Astrocyte (in vitro differentiated cells and primary cell): ENCODE measurements around the gene RAVER1. TPM values are rescaled to one million over a fixed set of nuclear protein-coding genes. Genes with fewer than 3 reads are reported as not detected.

ENCODE experiments used
- DNase-seq: peaks from one replicate; pipeline ENCODE4 v3.0.0-alpha.2; 2010; ENCODE audit warnings: low read depth
- FAIRE-seq: peaks from 2 replicates; lab custom pipeline; 2011; peaks lifted over from hg19 to GRCh38; lab: Jason Lieb, UNC
- H2AFZ ChIP-seq: 2 replicates; pipeline ENCODE4 v1.6.0; 2012; ENCODE audit warnings: low read depth, low read length, inconsistent platforms
- H3K27ac ChIP-seq: 2 replicates; pipeline ENCODE4 v1.5.1; 2011; ENCODE audit warnings: low read depth, low read length, inconsistent platforms
- H3K27me3 ChIP-seq: 2 replicates; pipeline ENCODE4 v1.6.0; 2011; ENCODE audit warnings: low read length, inconsistent platforms; ENCODE audit not compliant: insufficient read depth
- H3K36me3 ChIP-seq: 2 replicates; pipeline ENCODE4 v1.5.1; 2011; ENCODE audit warnings: low read length, inconsistent platforms; ENCODE audit not compliant: insufficient read depth
- H3K4me1 ChIP-seq: 2 replicates; pipeline ENCODE4 v1.5.1; 2011; ENCODE audit warnings: low read length, inconsistent platforms; ENCODE audit not compliant: insufficient read depth
- H3K4me2 ChIP-seq: 2 replicates; pipeline ENCODE4 v1.6.0; 2012; ENCODE audit warnings: low read length, inconsistent platforms
- H3K4me3 ChIP-seq: 2 replicates; pipeline ENCODE4 v1.5.1; 2011; ENCODE audit warnings: low read depth, mild to moderate bottlenecking, low read length, inconsistent platforms; ENCODE audit not compliant: insufficient read depth
- H3K79me2 ChIP-seq: 2 replicates; pipeline ENCODE4 v1.6.0; 2012; ENCODE audit warnings: mild to moderate bottlenecking, low read length, inconsistent platforms; ENCODE audit not compliant: insufficient read depth
- H3K9ac ChIP-seq: 2 replicates; pipeline ENCODE4 v1.6.0; 2012; ENCODE audit warnings: mild to moderate bottlenecking, low read length, inconsistent platforms
- H3K9me3 ChIP-seq: 2 replicates; pipeline ENCODE4 v1.5.1; 2012; ENCODE audit warnings: low read depth, mild to moderate bottlenecking, low read length, inconsistent platforms; ENCODE audit not compliant: insufficient read depth
- H4K20me1 ChIP-seq: 2 replicates; pipeline ENCODE4 v1.6.0; 2012; ENCODE audit warnings: low read length, inconsistent platforms; ENCODE audit not compliant: insufficient read depth
- H3K27ac Mint-ChIP-seq: one replicate; pipeline ENCODE4 v1.8.0; 2021; ENCODE audit warnings: mild to moderate bottlenecking, mixed read lengths; ENCODE audit not compliant: unreplicated experiment
- H3K27me3 Mint-ChIP-seq: one replicate; pipeline ENCODE4 v1.8.0; 2021; ENCODE audit warnings: low read depth, mixed read lengths; ENCODE audit not compliant: unreplicated experiment
- H3K36me3 Mint-ChIP-seq: one replicate; pipeline ENCODE4 v1.8.0; 2021; ENCODE audit warnings: low read depth, mixed read lengths; ENCODE audit not compliant: unreplicated experiment
- H3K4me1 Mint-ChIP-seq: one replicate; pipeline ENCODE4 v1.8.0; 2021; ENCODE audit warnings: low read depth, mixed read lengths; ENCODE audit not compliant: unreplicated experiment
- H3K4me3 Mint-ChIP-seq: one replicate; pipeline ENCODE4 v1.8.0; 2021; ENCODE audit warnings: mild to moderate bottlenecking, moderate library complexity, mixed read lengths; ENCODE audit not compliant: unreplicated experiment
- H3K9me3 Mint-ChIP-seq: one replicate; pipeline ENCODE4 v1.8.0; 2021; ENCODE audit warnings: mild to moderate bottlenecking, mixed read lengths; ENCODE audit not compliant: unreplicated experiment
- EZH2 ChIP-seq: IDR thresholded peaks from 2 replicates; pipeline ENCODE4 v1.6.1; 2012; ENCODE audit warnings: mild to moderate bottlenecking, low read length, inconsistent platforms; ENCODE audit not compliant: insufficient read depth
- total RNA-seq: library from RNA; stranded (reverse); gene quantifications from 2 replicates; pipeline ENCODE4 v1.2.1, GENCODE V29; 2021
- TF ChIP-seq, protein P1 (sequence below): IDR thresholded peaks from 2 replicates; pipeline ENCODE4 v1.5.1; 2011; ENCODE audit warnings: low read depth, mild to moderate bottlenecking, inconsistent platforms, low read length, moderate library complexity; ENCODE audit not compliant: insufficient read depth

The RAVER1 gene
- total RNA-seq, 1 donor from 2014 or later = 29.6 TPM

DNA sequence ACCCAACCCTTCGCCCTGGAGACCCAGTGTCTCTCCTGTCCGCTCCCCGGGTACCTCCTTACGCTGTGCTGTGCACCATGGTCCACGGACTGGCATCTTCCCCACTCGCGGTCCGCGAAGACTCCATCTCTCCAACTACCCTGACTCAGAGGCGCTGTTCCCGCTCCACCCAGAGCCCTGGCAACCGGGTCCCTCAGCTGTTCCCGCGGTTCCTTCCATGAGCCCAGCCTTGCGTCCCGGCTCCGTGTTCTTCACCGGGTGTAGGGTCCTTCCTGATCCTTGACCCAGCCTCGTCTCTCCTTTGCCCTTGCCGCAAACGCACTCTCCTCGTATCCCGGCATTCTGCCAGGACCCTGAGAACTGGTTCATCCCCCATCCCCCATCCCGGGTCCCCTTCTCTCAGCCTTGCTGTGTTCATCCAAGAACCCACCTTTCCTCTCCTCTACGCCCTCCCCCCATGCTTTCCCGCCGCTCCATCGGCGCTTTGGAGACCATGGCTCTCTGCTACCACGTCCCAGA is 42.9 kb downstream of the RAVER1 start:
- Histone ChIP-seq H4K20me1 (peaks cover 16% of the 10 kb centered on the region), H3K4me2 (peak overlapping the region; percentile 82), H3K27me3 (peaks cover 66% of the 10 kb centered on the region), H3K4me3 (no peak overlapping the region), H3K9ac (no peak overlapping the region), H3K27ac (no peak overlapping the region), H2AFZ (peak overlapping the region; percentile 66), H3K4me1 (peaks cover 34% of the 10 kb centered on the region), H3K79me2 (no peaks in the 10 kb centered on the region), H3K36me3 (no peaks in the 10 kb centered on the region), H3K9me3 (peaks cover 7% of the 10 kb centered on the region)
- DNase-seq (no peak), FAIRE-seq (no peak)
- TF ChIP-seq, protein P1, sequence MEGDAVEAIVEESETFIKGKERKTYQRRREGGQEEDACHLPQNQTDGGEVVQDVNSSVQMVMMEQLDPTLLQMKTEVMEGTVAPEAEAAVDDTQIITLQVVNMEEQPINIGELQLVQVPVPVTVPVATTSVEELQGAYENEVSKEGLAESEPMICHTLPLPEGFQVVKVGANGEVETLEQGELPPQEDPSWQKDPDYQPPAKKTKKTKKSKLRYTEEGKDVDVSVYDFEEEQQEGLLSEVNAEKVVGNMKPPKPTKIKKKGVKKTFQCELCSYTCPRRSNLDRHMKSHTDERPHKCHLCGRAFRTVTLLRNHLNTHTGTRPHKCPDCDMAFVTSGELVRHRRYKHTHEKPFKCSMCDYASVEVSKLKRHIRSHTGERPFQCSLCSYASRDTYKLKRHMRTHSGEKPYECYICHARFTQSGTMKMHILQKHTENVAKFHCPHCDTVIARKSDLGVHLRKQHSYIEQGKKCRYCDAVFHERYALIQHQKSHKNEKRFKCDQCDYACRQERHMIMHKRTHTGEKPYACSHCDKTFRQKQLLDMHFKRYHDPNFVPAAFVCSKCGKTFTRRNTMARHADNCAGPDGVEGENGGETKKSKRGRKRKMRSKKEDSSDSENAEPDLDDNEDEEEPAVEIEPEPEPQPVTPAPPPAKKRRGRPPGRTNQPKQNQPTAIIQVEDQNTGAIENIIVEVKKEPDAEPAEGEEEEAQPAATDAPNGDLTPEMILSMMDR = no peak
- no peak for TF ChIP-seq EZH2
- Mint-ChIP-seq H3K27ac (peak overlapping the region; percentile 72), H3K4me3 (peak overlapping the region; percentile 45), H3K9me3 (peaks cover 23% of the 10 kb centered on the region), H3K36me3 (peaks cover 2% of the 10 kb centered on the region), H3K4me1 (peaks cover 5% of the 10 kb centered on the region), H3K27me3 (peaks cover 83% of the 10 kb centered on the region)

DNA sequence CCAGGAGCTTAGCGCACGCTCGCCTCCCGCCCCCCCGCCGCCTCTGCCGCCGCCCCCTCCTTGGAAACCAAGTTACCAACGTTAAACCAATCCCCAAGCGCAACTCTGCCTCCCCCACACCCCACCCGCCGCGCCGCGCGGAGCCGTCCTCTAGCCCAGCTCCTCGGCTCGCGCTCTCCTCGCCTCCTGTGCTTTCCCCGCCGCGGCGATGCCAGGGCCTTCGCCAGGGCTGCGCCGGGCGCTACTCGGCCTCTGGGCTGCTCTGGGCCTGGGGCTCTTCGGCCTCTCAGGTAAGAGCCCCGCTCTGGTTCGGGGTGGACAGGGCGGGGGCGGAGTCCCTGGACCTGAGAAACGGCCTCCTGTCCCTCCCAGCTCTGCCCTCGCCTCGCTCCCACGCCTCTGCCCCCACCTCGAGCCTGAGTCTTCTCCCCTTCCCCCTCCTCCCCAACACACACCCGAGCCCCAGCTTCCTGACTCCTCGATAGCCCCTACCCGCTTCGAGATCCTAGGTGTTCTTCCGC is 43.4 kb downstream of the RAVER1 start, which contains the start of gene ICAM5:
Gene ICAM5, plus strand, starts transcription at position 117 of the 521 bp plus-strand sequence. Its CDS starts 92 bp downstream, at position 209.
- H3K79me2 ChIP-seq = no peaks in the 10 kb centered on the region
- DNase-seq = no peak
- H3K4me3 ChIP-seq = peak within 1 kb of the TSS; percentile 36
- Mint-ChIP-seq H3K9me3 (peaks cover 23% of the 10 kb centered on the region), H3K4me1 (peaks cover 5% of the 10 kb centered on the region), H3K4me3 (peak within 1 kb of the TSS; percentile 45), H3K27ac (peak within 1 kb of the TSS; percentile 72), H3K36me3 (peaks cover 2% of the 10 kb centered on the region), H3K27me3 (peaks cover 86% of the 10 kb centered on the region)
- peak within 1 kb of the TSS; percentile 66 for H2AFZ ChIP-seq
- peaks cover 32% of the 10 kb centered on the region for H3K4me1 ChIP-seq
- peaks cover 16% of the 10 kb centered on the region for H4K20me1 ChIP-seq
- no peak for FAIRE-seq
- H3K27me3 ChIP-seq = peaks cover 61% of the 10 kb centered on the region
- H3K9me3 ChIP-seq = peaks cover 7% of the 10 kb centered on the region
- TF ChIP-seq, protein P1 = no peak
- TF ChIP-seq EZH2 = no peak
- H3K27ac ChIP-seq = no peak within 1 kb of the TSS
- no peak within 1 kb of the TSS for H3K9ac ChIP-seq
- peak within 1 kb of the TSS; percentile 82 for H3K4me2 ChIP-seq
- no peaks in the 10 kb centered on the region for H3K36me3 ChIP-seq
